PFSK-1 (cell line): ENCODE data around the gene BRME1.
A peak's percentile ranks its signal among the peaks of the same experiment; 100 is the strongest.

Experiments used
- FOXP2 ChIP-seq: optimal IDR thresholded peaks from 2 replicates; pipeline ENCODE3; 2011; ENCODE audit warnings: borderline replicate concordance, control low read depth, inconsistent platforms; ENCODE audit not compliant: insufficient read depth; ENCODE audit errors: extremely low read length, extremely low read depth
- POLR2AphosphoS5 ChIP-seq: IDR thresholded peaks from 2 replicates; pipeline ENCODE4 v1.6.1; 2012; ENCODE audit warnings: low read depth, mild to moderate bottlenecking, control low read depth, low read length, moderate library complexity
- REST ChIP-seq, 2 experiments: IDR thresholded peaks; 2 replicates each; pipeline versions ENCODE4 v1.6.1 to v1.8.0; 2011 to 2012; ENCODE audit warnings: low read depth in 2 of 2, low read length in 2 of 2, control low read depth in 1 of 2, inconsistent platforms in 1 of 2, mild to moderate bottlenecking in 1 of 2, moderate library complexity in 1 of 2; ENCODE audit not compliant: insufficient read depth in 1 of 2
- SIN3A ChIP-seq: IDR thresholded peaks from 2 replicates; pipeline ENCODE4 v1.6.1; 2012; ENCODE audit warnings: mild to moderate bottlenecking, low read length, moderate library complexity, borderline replicate concordance; ENCODE audit not compliant: insufficient read depth
- TAF1 ChIP-seq: IDR thresholded peaks from 2 replicates; pipeline ENCODE4 v1.6.1; 2012; ENCODE audit warnings: low read length, control low read depth, borderline replicate concordance; ENCODE audit not compliant: insufficient read depth

BRME1 gene

GRCh38 chr19:13833330-13834243 lies 72.3 kb downstream of the BRME1 start:
- peak; percentile 28 for TF ChIP-seq FOXP2
- TF ChIP-seq POLR2AphosphoS5: peak; percentile 93
- no peak for TF ChIP-seq REST (IDR thresholded peaks at IDR 0.05; ENCODE audit: insufficient read depth in 1 of 2, low read depth in 2 of 2, low read length in 2 of 2)
- no peak for TF ChIP-seq TAF1
- TF ChIP-seq SIN3A: peak; percentile 76; the same call in 1 of the 2 replicates
